GM18508 (cell line): ENCODE results near the gene MADCAM1.
A peak's percentile ranks its signal among the peaks of the same experiment; 100 is the strongest.

ENCODE experiments used
- ATAC-seq: cut with Tn5 transposase; IDR thresholded peaks from one replicate; pipeline ENCODE4 v1.9.1; 2021; ENCODE audit warnings: moderate number of reproducible peaks; ENCODE audit not compliant: insufficient read depth, unreplicated experiment

The MADCAM1 gene

GRCh38 chr19:506404-507285 is 10.4 kb downstream of the MADCAM1 start:
- peak; percentile 45 for ATAC-seq

- ATAC-seq = peak; percentile 16
Observed at GRCh38 chr19:507286-508203, 11.3 kb downstream of the MADCAM1 start, which contains the start of gene TPGS1. TPGS1 (plus strand) TSS chr19:507497; CDS start chr19:507507, 10 bp downstream.

- no peak for ATAC-seq
Observed at GRCh38 chr19:508204-509150, 12.2 kb downstream of the MADCAM1 start.

- ATAC-seq = no peak
Observed at GRCh38 chr19:510606-511100, 14.4 kb downstream of the MADCAM1 start.

GRCh38 chr19:511101-511851 is 15.0 kb downstream of the MADCAM1 start:
- no peak for ATAC-seq

- ATAC-seq = no peak
Observed at GRCh38 chr19:512547-513365, 16.5 kb downstream of the MADCAM1 start.

- ATAC-seq = no peak
Observed at GRCh38 chr19:513368-514165, 17.3 kb downstream of the MADCAM1 start.

GRCh38 chr19:514166-514663 is 17.9 kb downstream of the MADCAM1 start:
- ATAC-seq = no peak

GRCh38 chr19:517721-518597 is 21.7 kb downstream of the MADCAM1 start:
- ATAC-seq = no peak

- ATAC-seq = no peak
Observed at GRCh38 chr19:518598-519231, 22.4 kb downstream of the MADCAM1 start.

- no peak for ATAC-seq
Observed at GRCh38 chr19:519449-519865, 23.2 kb downstream of the MADCAM1 start.

GRCh38 chr19:522726-523125 is 26.4 kb downstream of the MADCAM1 start:
- no peak for ATAC-seq

- ATAC-seq = no peak
Observed at GRCh38 chr19:524062-524674, 27.9 kb downstream of the MADCAM1 start.

GRCh38 chr19:525029-525428 is 28.7 kb downstream of the MADCAM1 start:
- ATAC-seq = no peak

- ATAC-seq = no peak
Observed at GRCh38 chr19:525857-526419, 29.7 kb downstream of the MADCAM1 start.
